Hepatocyte (in vitro differentiated cells): Measurements from ENCODE around the gene SCNN1B. TPM values are rescaled to one million over a fixed set of nuclear protein-coding genes. Genes with fewer than 3 reads are reported as not detected.

Experiments used
- DNase-seq: peaks from one replicate; pipeline ENCODE4 v3.0.0-alpha.2; 2016; ENCODE audit warnings: low spot score
- H2AFZ ChIP-seq: fragments of 200-600 bp; sonication (generic); 2 replicates; pipeline ENCODE4 v1.6.0; 2016; ENCODE audit warnings: antibody characterized with exemption, mild to moderate bottlenecking
- H3K27ac ChIP-seq: fragments of 200-600 bp; sonication (generic); 2 replicates; pipeline ENCODE4 v1.5.1; 2016; ENCODE audit warnings: mild to moderate bottlenecking
- H3K27me3 ChIP-seq: fragments of 200-600 bp; sonication (generic); 2 replicates; pipeline ENCODE4 v1.6.1; 2016
- H3K36me3 ChIP-seq: fragments of 200-600 bp; sonication (generic); replicated peaks from 2 replicates; pipeline ENCODE4 v1.5.1; 2016; ENCODE audit warnings: low read depth; ENCODE audit not compliant: insufficient read depth
- H3K4me1 ChIP-seq: fragments of 200-600 bp; sonication (generic); 2 replicates; pipeline ENCODE4 v1.5.1; 2016; ENCODE audit warnings: mild to moderate bottlenecking, moderate library complexity; ENCODE audit not compliant: insufficient read depth
- H3K4me2 ChIP-seq: fragments of 200-600 bp; sonication (generic); 2 replicates; pipeline ENCODE4 v1.6.0; 2016
- H3K4me3 ChIP-seq: fragments of 200-600 bp; sonication (generic); 2 replicates; pipeline ENCODE4 v1.5.1; 2016; ENCODE audit warnings: mild to moderate bottlenecking
- H3K79me2 ChIP-seq: fragments of 200-600 bp; sonication (generic); 2 replicates; pipeline ENCODE4 v1.6.0; 2017; ENCODE audit warnings: mild to moderate bottlenecking
- H3K9me2 ChIP-seq: fragments of 200-600 bp; sonication (generic); replicated peaks from 2 replicates; pipeline ENCODE4 v1.6.0; 2017; ENCODE audit warnings: mild to moderate bottlenecking; ENCODE audit not compliant: insufficient read depth
- H3K9me3 ChIP-seq: fragments of 200-600 bp; sonication (generic); 2 replicates; pipeline ENCODE4 v1.5.1; 2016; ENCODE audit warnings: low read depth, mild to moderate bottlenecking
- H4K20me1 ChIP-seq: fragments of 200-600 bp; sonication (generic); 2 replicates; pipeline ENCODE4 v1.6.0; 2016; ENCODE audit warnings: mild to moderate bottlenecking; ENCODE audit not compliant: insufficient read depth, poor library complexity, severe bottlenecking
- EZH2 ChIP-seq: fragments of 200-600 bp; sonication (generic); IDR thresholded peaks from 2 replicates; pipeline ENCODE4 v1.6.1; 2016; ENCODE audit warnings: antibody characterized with exemption, mild to moderate bottlenecking, borderline replicate concordance
- EZH2phosphoT487 ChIP-seq: fragments of 200-600 bp; sonication (generic); IDR thresholded peaks from one replicate; pipeline ENCODE4 v1.6.1; 2018; ENCODE audit warnings: antibody characterized with exemption, mild to moderate bottlenecking, low read depth, moderate library complexity; ENCODE audit not compliant: unreplicated experiment, severe bottlenecking
- WGBS: methylation state at CpG from one replicate; pipeline ENCODE4 v1.1.6; 2016; ENCODE audit warnings: low lambda C conversion rate; ENCODE audit errors: missing lambda C conversion rate; 5-methylcytosine and 5-hydroxymethylcytosine counted together
- polyA plus RNA-seq: library from polyadenylated mRNA; unstranded; fragments of >200 nt; fragmentation: Nextera tagmentation; extraction: Ambion mirVana; gene quantifications from 2 replicates; pipeline ENCODE4 v1.2.1, GENCODE V29; 2016
- total RNA-seq: library from RNA; depleted of rRNA; stranded (reverse); fragments of >200 nt; gene quantifications from 2 replicates; pipeline ENCODE4 v1.2.3, GENCODE V29; 2014
- TF ChIP-seq, protein P1 (sequence below): fragments of 200-600 bp; sonication (generic); IDR thresholded peaks from 2 replicates; pipeline ENCODE4 v1.5.1; 2016; ENCODE audit warnings: antibody characterized with exemption, mild to moderate bottlenecking; ENCODE audit not compliant: poor library complexity

Gene SCNN1B
- total and polyA plus RNA-seq, 2 experiments from 2014 or later, result 0.23 to 0.85 TPM

DNA sequence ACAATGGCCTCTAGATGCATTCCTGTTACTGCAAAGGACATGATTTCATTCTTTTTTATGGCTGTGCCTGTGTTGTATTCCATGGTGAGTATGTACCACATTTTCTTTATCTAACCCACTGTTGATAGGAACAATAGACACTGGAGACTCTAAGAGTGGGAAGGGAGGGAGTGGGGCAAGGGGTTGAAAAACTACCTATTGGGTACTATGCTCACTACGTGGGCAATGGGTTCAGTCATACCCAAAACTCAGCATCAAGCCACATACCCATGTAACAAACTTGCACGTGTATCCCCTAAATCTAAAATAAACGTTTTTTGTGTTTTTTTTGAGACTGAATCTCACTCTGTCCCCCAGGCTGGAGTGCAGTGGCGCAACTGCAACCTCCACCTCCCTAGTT lies 47.1 kb upstream of the SCNN1B start:
- H3K9me3 ChIP-seq, result no peaks in the 10 kb centered on the region
- no peak overlapping the region for H3K4me2 ChIP-seq
- no peak overlapping the region for H3K4me3 ChIP-seq
- H3K27me3 ChIP-seq, result no peaks in the 10 kb centered on the region
- no peaks in the 10 kb centered on the region for H3K9me2 ChIP-seq
- 60% methylated on average over 4 of the region's 4 CpGs for WGBS
- H3K4me1 ChIP-seq, result no peaks in the 10 kb centered on the region
- no peak overlapping the region for H2AFZ ChIP-seq
- no peaks in the 10 kb centered on the region for H3K36me3 ChIP-seq
- no peaks in the 10 kb centered on the region for H4K20me1 ChIP-seq
- no peak for DNase-seq
- H3K79me2 ChIP-seq, result no peaks in the 10 kb centered on the region
- no peak overlapping the region for H3K27ac ChIP-seq
- TF ChIP-seq, protein P1, sequence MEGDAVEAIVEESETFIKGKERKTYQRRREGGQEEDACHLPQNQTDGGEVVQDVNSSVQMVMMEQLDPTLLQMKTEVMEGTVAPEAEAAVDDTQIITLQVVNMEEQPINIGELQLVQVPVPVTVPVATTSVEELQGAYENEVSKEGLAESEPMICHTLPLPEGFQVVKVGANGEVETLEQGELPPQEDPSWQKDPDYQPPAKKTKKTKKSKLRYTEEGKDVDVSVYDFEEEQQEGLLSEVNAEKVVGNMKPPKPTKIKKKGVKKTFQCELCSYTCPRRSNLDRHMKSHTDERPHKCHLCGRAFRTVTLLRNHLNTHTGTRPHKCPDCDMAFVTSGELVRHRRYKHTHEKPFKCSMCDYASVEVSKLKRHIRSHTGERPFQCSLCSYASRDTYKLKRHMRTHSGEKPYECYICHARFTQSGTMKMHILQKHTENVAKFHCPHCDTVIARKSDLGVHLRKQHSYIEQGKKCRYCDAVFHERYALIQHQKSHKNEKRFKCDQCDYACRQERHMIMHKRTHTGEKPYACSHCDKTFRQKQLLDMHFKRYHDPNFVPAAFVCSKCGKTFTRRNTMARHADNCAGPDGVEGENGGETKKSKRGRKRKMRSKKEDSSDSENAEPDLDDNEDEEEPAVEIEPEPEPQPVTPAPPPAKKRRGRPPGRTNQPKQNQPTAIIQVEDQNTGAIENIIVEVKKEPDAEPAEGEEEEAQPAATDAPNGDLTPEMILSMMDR, result no peak
- no peak for TF ChIP-seq EZH2phosphoT487
- no peak for TF ChIP-seq EZH2

DNA sequence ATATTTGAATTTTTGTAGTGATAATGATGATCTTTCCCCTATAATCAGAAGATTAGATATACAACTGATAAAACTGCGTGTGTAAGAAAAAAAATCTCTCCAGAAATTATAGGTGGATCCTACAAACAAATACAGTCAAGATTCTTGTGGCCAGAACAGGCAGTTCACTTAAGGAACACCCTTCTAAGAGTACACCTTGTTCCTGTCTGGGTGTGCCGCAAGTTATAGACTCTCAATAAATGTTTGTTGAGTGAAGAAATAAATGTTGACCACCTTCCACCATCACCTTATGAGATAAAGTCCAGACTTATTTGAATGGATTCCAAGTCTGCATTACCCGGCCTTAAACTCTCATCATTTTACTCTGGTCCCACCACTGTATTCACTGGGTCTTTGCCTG lies 45.7 kb upstream of the SCNN1B start:
- H4K20me1 ChIP-seq, result no peaks in the 10 kb centered on the region
- no peak for DNase-seq
- no peaks in the 10 kb centered on the region for H3K4me1 ChIP-seq
- WGBS, result 72% methylated on average over 3 of the region's 3 CpGs
- TF ChIP-seq, protein P1, result no peak
- TF ChIP-seq EZH2phosphoT487 (no peak), EZH2 (no peak)
- no peaks in the 10 kb centered on the region for H3K36me3 ChIP-seq
- H3K79me2 ChIP-seq, result no peaks in the 10 kb centered on the region
- no peak overlapping the region for H3K4me2 ChIP-seq
- no peak overlapping the region for H2AFZ ChIP-seq
- no peaks in the 10 kb centered on the region for H3K9me2 ChIP-seq
- no peaks in the 10 kb centered on the region for H3K9me3 ChIP-seq
- no peak overlapping the region for H3K27ac ChIP-seq
- no peaks in the 10 kb centered on the region for H3K27me3 ChIP-seq
- H3K4me3 ChIP-seq, result no peak overlapping the region

DNA sequence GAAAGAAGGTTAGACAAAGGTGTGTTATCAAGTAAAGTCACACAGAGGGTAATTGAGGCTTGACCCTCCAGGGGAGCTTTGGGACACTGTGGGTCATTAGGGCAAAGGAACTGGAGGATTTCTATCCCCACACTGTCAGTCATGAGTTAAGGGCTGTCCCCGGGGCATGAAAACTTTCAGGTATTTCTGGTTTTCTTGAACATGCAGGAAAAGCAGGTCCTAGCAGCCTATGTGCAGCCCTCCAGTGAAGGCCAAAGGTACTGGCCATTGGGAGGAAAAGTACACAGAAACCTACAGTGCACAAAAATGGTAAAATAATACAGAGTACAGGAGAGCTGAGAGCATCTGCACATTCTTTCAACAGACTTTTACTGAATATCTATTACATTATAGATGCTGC lies 44.4 kb upstream of the SCNN1B start:
- no peaks in the 10 kb centered on the region for H3K4me1 ChIP-seq
- H3K4me2 ChIP-seq, result no peak overlapping the region
- H3K4me3 ChIP-seq, result no peak overlapping the region
- TF ChIP-seq, protein P1, result no peak
- TF ChIP-seq EZH2 (no peak), EZH2phosphoT487 (no peak)
- H3K27ac ChIP-seq, result no peak overlapping the region
- no peaks in the 10 kb centered on the region for H3K27me3 ChIP-seq
- H3K36me3 ChIP-seq, result no peaks in the 10 kb centered on the region
- H4K20me1 ChIP-seq, result no peaks in the 10 kb centered on the region
- H3K9me3 ChIP-seq, result no peaks in the 10 kb centered on the region
- WGBS, result 44% methylated on average over 1 of the region's 1 CpG
- H2AFZ ChIP-seq, result no peak overlapping the region
- peak; percentile 9 for DNase-seq
- H3K9me2 ChIP-seq, result no peaks in the 10 kb centered on the region
- no peaks in the 10 kb centered on the region for H3K79me2 ChIP-seq

DNA sequence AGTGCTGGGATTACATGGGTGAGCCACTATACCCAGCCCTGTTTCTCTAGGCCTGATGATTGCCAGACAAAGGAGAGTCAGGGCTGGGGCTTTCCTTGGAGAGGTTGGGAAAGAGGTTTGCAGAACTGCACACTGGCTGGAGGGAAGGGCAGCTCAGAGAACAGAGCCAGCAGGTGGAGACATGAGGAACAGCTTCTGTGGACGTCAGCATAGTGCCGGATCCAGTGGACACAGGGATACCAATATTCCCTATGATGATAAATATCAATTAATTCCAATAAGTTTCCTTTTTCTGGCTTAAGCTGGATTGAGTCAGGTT lies 43.2 kb upstream of the SCNN1B start:
- Histone ChIP-seq H3K27ac (no peak overlapping the region), H3K4me3 (no peak overlapping the region), H3K9me2 (no peaks in the 10 kb centered on the region), H3K4me1 (no peaks in the 10 kb centered on the region), H3K9me3 (no peaks in the 10 kb centered on the region), H3K79me2 (no peaks in the 10 kb centered on the region), H3K4me2 (no peak overlapping the region), H3K27me3 (no peaks in the 10 kb centered on the region), H2AFZ (no peak overlapping the region), H3K36me3 (no peaks in the 10 kb centered on the region), H4K20me1 (no peaks in the 10 kb centered on the region)
- DNase-seq, result no peak
- TF ChIP-seq EZH2, result no peak
- no peak for TF ChIP-seq EZH2phosphoT487
- TF ChIP-seq, protein P1, result no peak
- WGBS, result 67% methylated on average over 2 of the region's 2 CpGs
